DOHH2 (cell line): ENCODE measurements around the gene TPRX2.

Experiments used
- EZH2phosphoT487 ChIP-seq: fragments of 200-600 bp; sonication (generic); IDR thresholded peaks from 2 replicates; pipeline ENCODE4 v1.6.1; 2017; ENCODE audit warnings: borderline replicate concordance, mild to moderate bottlenecking, antibody characterized with exemption, low read length, moderate library complexity, mixed read lengths
- TF ChIP-seq, protein P1 (sequence below): fragments of 200-600 bp; sonication (generic); IDR thresholded peaks from one replicate; pipeline ENCODE4 v1.5.1; 2014; ENCODE audit warnings: antibody characterized with exemption, mild to moderate bottlenecking, low read depth, low read length; ENCODE audit not compliant: poor library complexity, severe bottlenecking

DNA sequence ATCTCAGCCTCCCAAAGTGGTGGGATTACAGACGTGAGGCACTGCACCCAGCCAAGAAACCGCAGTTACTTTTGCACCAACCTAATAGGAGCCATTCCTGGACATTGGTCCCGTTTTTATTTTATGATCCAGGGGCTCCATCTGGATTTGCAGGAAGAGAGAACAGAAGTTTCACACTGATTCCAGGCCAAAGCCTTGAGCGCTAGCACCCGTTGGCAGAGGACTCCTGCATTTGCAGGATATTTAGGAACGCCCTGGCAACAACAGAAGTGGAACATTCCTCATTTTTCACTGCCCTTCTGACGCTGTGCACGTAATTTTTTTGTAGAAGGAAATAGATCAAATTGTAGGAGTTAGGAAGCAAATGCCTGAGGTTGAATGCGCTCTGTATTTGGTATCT is 38.8 kb downstream of the TPRX2 start:
- TF ChIP-seq, protein P1, sequence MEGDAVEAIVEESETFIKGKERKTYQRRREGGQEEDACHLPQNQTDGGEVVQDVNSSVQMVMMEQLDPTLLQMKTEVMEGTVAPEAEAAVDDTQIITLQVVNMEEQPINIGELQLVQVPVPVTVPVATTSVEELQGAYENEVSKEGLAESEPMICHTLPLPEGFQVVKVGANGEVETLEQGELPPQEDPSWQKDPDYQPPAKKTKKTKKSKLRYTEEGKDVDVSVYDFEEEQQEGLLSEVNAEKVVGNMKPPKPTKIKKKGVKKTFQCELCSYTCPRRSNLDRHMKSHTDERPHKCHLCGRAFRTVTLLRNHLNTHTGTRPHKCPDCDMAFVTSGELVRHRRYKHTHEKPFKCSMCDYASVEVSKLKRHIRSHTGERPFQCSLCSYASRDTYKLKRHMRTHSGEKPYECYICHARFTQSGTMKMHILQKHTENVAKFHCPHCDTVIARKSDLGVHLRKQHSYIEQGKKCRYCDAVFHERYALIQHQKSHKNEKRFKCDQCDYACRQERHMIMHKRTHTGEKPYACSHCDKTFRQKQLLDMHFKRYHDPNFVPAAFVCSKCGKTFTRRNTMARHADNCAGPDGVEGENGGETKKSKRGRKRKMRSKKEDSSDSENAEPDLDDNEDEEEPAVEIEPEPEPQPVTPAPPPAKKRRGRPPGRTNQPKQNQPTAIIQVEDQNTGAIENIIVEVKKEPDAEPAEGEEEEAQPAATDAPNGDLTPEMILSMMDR: no peak
- TF ChIP-seq EZH2phosphoT487: no peak
